DMS114 treated with DMSO at 0.1 percent for 48 hours (cell line): ENCODE data around the gene CPAMD8.

ENCODE experiments used
- DNase-seq: peaks from one replicate; lab custom pipeline; 2025; ENCODE audit not compliant: unreplicated experiment; lab: John Stamatoyannopoulos, UW

CPAMD8 gene

GRCh38 chr19:16895467-16896145 is 131.0 kb downstream of the CPAMD8 start:
- DNase-seq, result no peak

- DNase-seq, result no peak
Observed at GRCh38 chr19:16894080-16894479, 132.5 kb downstream of the CPAMD8 start.

- no peak for DNase-seq
Observed at GRCh38 chr19:16893686-16893989, 133.0 kb downstream of the CPAMD8 start.

- no peak for DNase-seq
Observed at GRCh38 chr19:16892868-16893685, 133.5 kb downstream of the CPAMD8 start.

GRCh38 chr19:16892436-16892835 is 134.2 kb downstream of the CPAMD8 start:
- no peak for DNase-seq

- DNase-seq, result no peak
Observed at GRCh38 chr19:16891696-16892382, 134.8 kb downstream of the CPAMD8 start.

GRCh38 chr19:16890461-16891184 is 136.0 kb downstream of the CPAMD8 start:
- no peak for DNase-seq

- no peak for DNase-seq
Observed at GRCh38 chr19:16889883-16890460, 136.6 kb downstream of the CPAMD8 start.

- no peak for DNase-seq
Observed at GRCh38 chr19:16889366-16889882, 137.2 kb downstream of the CPAMD8 start.

GRCh38 chr19:16888629-16889365 is 137.8 kb downstream of the CPAMD8 start, which contains the start of gene F2RL3:
Gene F2RL3 (plus strand): TSS chr19:16888999. CDS start chr19:16889190, 191 bp downstream.
- DNase-seq, result no peak

- DNase-seq, result no peak
Observed at GRCh38 chr19:16887353-16888265, 139.0 kb downstream of the CPAMD8 start.

- no peak for DNase-seq
Observed at GRCh38 chr19:16886305-16886880, 140.2 kb downstream of the CPAMD8 start.

- no peak for DNase-seq
Observed at GRCh38 chr19:16885166-16885565, 141.4 kb downstream of the CPAMD8 start.

- no peak for DNase-seq
Observed at GRCh38 chr19:16883522-16883921, 143.1 kb downstream of the CPAMD8 start.

GRCh38 chr19:16882146-16882545 is 144.5 kb downstream of the CPAMD8 start:
- DNase-seq, result peak; percentile 12

- no peak for DNase-seq
Observed at GRCh38 chr19:16880884-16881554, 145.6 kb downstream of the CPAMD8 start.

GRCh38 chr19:16878181-16878965 is 148.2 kb downstream of the CPAMD8 start:
- DNase-seq, result no peak
